ENCODE measurements around the gene GNG4. TPM values are rescaled to one million over a fixed set of nuclear protein-coding genes. Genes with fewer than 3 reads are reported as not detected.
"Not testable (repeated sequence)": the region's sequence is repeated elsewhere in the genome, so short reads cannot be mapped to it uniquely, and the experiment has no call there.

Gene GNG4
- total RNA-seq, 6 donors from 2014 or later = 0.20 TPM; not detected in 5

DNA sequence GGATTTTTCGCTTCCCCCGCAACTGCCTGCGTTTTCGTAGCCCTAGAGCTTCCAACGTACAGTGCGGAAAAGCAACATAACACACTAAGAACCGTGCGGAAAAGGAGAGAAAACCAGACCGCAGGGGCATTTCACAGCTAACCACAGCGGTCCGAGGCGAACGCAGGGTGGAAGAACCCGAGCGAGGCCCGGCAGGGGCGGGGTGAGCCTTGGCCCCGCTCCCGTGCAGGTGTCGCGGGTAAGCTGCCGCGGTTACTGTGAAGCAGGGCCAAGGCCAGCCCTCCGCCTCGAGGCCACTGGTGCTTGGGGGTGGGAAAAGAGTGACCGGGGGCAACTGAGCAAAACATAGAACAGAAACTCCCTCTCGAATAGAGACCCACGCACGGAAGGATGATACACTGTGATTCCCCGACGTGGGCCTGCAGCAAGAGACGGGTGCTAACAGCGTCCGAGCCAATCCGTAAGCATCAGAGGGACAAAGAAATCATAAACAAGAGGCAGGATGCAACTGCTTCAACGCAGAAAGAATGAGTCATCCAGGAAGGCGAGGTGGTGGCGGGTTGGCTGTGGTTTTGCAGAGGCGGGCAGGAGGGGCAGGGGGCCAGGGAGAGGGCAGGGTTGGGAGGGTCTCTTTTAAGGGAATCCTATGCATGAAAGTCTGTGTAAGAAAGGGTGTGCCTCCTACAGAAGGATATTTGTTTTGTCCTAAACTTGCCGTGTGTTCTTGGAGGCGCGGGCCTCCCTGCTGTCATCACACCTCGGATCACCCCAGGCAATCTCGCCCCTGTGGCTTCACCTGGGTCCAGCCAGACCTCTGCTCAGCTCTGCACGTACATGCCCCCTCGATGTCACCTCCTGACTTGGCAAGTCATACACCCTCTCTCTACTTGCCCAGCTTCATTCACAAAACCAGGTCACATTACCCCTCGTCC is 7.3 kb downstream of the GNG4 start:
- 42 to 46% methylated on average over 46 to 47 of the region's 47 CpGs for WGBS, 2 donors
- Histone ChIP-seq H3K27ac (peak overlapping the region in 1 of 4 donors; percentile 30), H3K4me1 (peaks cover 0 to 8% (median 4%) of the 10 kb centered on the region in 4 donors), H3K27me3 (no peaks in the 10 kb centered on the region), H3K36me3 (no peaks in the 10 kb centered on the region), H3K9me3 (no peaks in the 10 kb centered on the region), H3K4me3 (peak overlapping the region in 3 of 4 donors; percentile 6 to 25 (median 9))
- TF ChIP-seq POLR2AphosphoS5 (IDR thresholded peaks at IDR 0.05) = no peak
- no peak for TF ChIP-seq POLR2A (IDR thresholded peaks at IDR 0.05)
- TF ChIP-seq EP300 (IDR thresholded peaks at IDR 0.05) = no peak
- TF ChIP-seq, protein P1, sequence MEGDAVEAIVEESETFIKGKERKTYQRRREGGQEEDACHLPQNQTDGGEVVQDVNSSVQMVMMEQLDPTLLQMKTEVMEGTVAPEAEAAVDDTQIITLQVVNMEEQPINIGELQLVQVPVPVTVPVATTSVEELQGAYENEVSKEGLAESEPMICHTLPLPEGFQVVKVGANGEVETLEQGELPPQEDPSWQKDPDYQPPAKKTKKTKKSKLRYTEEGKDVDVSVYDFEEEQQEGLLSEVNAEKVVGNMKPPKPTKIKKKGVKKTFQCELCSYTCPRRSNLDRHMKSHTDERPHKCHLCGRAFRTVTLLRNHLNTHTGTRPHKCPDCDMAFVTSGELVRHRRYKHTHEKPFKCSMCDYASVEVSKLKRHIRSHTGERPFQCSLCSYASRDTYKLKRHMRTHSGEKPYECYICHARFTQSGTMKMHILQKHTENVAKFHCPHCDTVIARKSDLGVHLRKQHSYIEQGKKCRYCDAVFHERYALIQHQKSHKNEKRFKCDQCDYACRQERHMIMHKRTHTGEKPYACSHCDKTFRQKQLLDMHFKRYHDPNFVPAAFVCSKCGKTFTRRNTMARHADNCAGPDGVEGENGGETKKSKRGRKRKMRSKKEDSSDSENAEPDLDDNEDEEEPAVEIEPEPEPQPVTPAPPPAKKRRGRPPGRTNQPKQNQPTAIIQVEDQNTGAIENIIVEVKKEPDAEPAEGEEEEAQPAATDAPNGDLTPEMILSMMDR (IDR thresholded peaks at IDR 0.05) = no peak
- ATAC-seq (ENCODE audit: low FRiP score in 2 of 2) (peak in 1 of 2 donors; percentile 31), DNase-seq (peak in 1 of 2 donors; percentile 80)

DNA sequence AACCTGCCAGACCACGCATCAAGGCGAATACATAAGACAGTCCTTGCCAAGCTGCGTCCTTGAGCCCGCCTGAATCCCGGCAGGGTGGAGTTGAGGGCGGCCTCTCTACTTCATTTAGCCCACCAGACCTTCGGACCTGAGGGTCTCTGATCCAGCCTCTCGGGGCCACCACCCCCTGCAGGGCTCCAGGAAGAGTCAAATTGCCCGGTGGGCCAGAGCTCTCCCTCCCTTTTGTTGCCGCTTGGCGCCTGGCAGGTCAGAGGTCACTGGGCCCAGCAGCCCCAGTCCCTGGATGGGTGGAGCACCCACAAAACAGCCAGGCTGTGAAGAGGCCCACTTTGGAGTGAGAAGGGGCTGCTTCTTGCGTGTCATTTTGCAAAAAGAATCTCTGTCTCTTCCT is 9.0 kb downstream of the GNG4 start:
- Histone ChIP-seq H3K9me3 (no peaks in the 10 kb centered on the region), H3K27me3 (no peaks in the 10 kb centered on the region), H3K27ac (no peak overlapping the region), H3K36me3 (no peaks in the 10 kb centered on the region), H3K4me1 (peaks cover 0 to 8% (median 4%) of the 10 kb centered on the region in 4 donors), H3K4me3 (no peak overlapping the region)
- no peak for ATAC-seq (ENCODE audit: low FRiP score in 2 of 2)
- DNase-seq = peak in 1 of 2 donors; percentile 42
- 87 to 93% methylated on average over 12 of the region's 12 CpGs for WGBS, 2 donors
- TF ChIP-seq POLR2A (IDR thresholded peaks at IDR 0.05) = no peak
- no peak for TF ChIP-seq POLR2AphosphoS5 (IDR thresholded peaks at IDR 0.05)
- TF ChIP-seq, protein P1 (IDR thresholded peaks at IDR 0.05) = no peak
- TF ChIP-seq EP300 (IDR thresholded peaks at IDR 0.05) = no peak

GRCh38 chr1:235639226-235640205 is 10.1 kb downstream of the GNG4 start:
- Histone ChIP-seq H3K27me3 (no peaks in the 10 kb centered on the region), H3K27ac (no peak overlapping the region), H3K4me1 (peaks cover 0 to 8% (median 4%) of the 10 kb centered on the region in 4 donors), H3K36me3 (no peaks in the 10 kb centered on the region), H3K9me3 (no peaks in the 10 kb centered on the region), H3K4me3 (no peak overlapping the region)
- WGBS, 2 donors = 79 to 82% methylated on average over 14 of the region's 14 CpGs
- ATAC-seq (ENCODE audit: low FRiP score in 2 of 2) = no peak
- TF ChIP-seq POLR2AphosphoS5 (IDR thresholded peaks at IDR 0.05) (no peak), POLR2A (IDR thresholded peaks at IDR 0.05) (no peak), EP300 (IDR thresholded peaks at IDR 0.05) (no peak)
- DNase-seq = no peak

DNA sequence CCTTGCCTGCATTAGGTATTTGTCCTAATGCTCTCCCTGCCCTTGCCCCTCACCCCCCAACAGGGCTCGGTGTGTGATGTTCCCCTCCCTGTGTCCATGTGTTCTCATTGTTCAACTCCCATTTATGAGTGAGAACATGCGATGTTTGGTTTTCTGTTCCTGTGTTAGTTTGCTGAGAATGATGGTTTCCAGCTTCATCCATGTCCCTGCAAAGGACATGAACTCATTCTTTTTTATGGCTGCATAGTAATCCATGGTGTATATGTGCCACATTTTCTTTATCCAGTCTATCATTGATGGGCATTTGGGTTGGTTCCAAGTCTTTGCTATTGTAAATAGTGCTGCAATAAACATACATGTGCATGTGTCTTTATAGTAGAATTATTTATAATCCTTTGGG is 11.0 kb downstream of the GNG4 start:
- not testable (repeated sequence) for DNase-seq; ATAC-seq (ENCODE audit: low FRiP score in 2 of 2); H3K27me3 ChIP-seq; H3K9me3 ChIP-seq; H3K4me3 ChIP-seq; H3K36me3 ChIP-seq; H3K27ac ChIP-seq; H3K4me1 ChIP-seq
- WGBS, 2 donors = 80 to 95% methylated on average over 2 of the region's 2 CpGs

- WGBS, 2 donors = 80 to 85% methylated on average over 10 of the region's 10 CpGs
- TF ChIP-seq POLR2A (IDR thresholded peaks at IDR 0.05) (no peak), EP300 (IDR thresholded peaks at IDR 0.05) (no peak), POLR2AphosphoS5 (IDR thresholded peaks at IDR 0.05) (no peak)
- TF ChIP-seq, protein P1 (IDR thresholded peaks at IDR 0.05) = no peak
- peaks cover 0 to 8% (median 4%) of the 10 kb centered on the region in 4 donors for H3K4me1 ChIP-seq
- H3K36me3 ChIP-seq = no peaks in the 10 kb centered on the region
- no peak overlapping the region for H3K27ac ChIP-seq
- no peak overlapping the region for H3K4me3 ChIP-seq
- DNase-seq = no peak
- no peak for ATAC-seq (ENCODE audit: low FRiP score in 2 of 2)
- no peaks in the 10 kb centered on the region for H3K9me3 ChIP-seq
- H3K27me3 ChIP-seq = no peaks in the 10 kb centered on the region
Observed at GRCh38 chr1:235637756-235638534, 11.6 kb downstream of the GNG4 start.
